Calu3 (cell line): ENCODE measurements around the gene PDCD6IP. TPM values are rescaled to one million over a fixed set of nuclear protein-coding genes. Genes with fewer than 3 reads are reported as not detected.

Source experiments
- BruUV-seq: library from RNA; stranded (reverse); fragments of 400-500 nt; replicated peaks from 2 replicates; lab custom pipeline; 2021; lab: Mats Ljungman, UMichigan
- CTCF ChIA-PET: fragments of 300-600 bp; sonication (Branson Sonifier 250); formaldehyde crosslinking; loops from one replicate; lab custom pipeline; 2022; ENCODE audit warnings: antibody characterized with exemption; lab: Charles Lee
- DNase-seq: peaks from one replicate; pipeline ENCODE4 v3.0.0; 2022
- H3K27ac Mint-ChIP-seq: one replicate; pipeline ENCODE4 v1.8.0; 2022; ENCODE audit warnings: mixed read lengths; ENCODE audit not compliant: unreplicated experiment
- H3K27me3 Mint-ChIP-seq: one replicate; pipeline ENCODE4 v1.8.0; 2022; ENCODE audit warnings: mixed read lengths; ENCODE audit not compliant: unreplicated experiment
- H3K36me3 Mint-ChIP-seq: one replicate; pipeline ENCODE4 v1.8.0; 2022; ENCODE audit warnings: mild to moderate bottlenecking, moderate library complexity, mixed read lengths; ENCODE audit not compliant: insufficient read depth, unreplicated experiment
- H3K4me1 Mint-ChIP-seq: one replicate; pipeline ENCODE4 v1.8.0; 2022; ENCODE audit warnings: mild to moderate bottlenecking, low read depth, mixed read lengths; ENCODE audit not compliant: unreplicated experiment
- H3K4me3 Mint-ChIP-seq: one replicate; pipeline ENCODE4 v1.8.0; 2022; ENCODE audit warnings: mild to moderate bottlenecking, low read depth, moderate library complexity, mixed read lengths; ENCODE audit not compliant: unreplicated experiment
- H3K9me3 Mint-ChIP-seq: one replicate; pipeline ENCODE4 v1.8.0; 2022; ENCODE audit warnings: low read depth, mixed read lengths; ENCODE audit not compliant: unreplicated experiment
- CTCF ChIP-seq: fragments of 200-600 bp; IDR thresholded peaks from one replicate; pipeline ENCODE4 v1.8.0; 2022; ENCODE audit warnings: antibody characterized with exemption; ENCODE audit not compliant: unreplicated experiment
- intact Hi-C: fragments of 100-400 bp; cut with micrococcal nuclease; formaldehyde crosslinking; loops from one replicate; pipeline ENCODE4 v1.10.0; 2022; ENCODE audit not compliant: unreplicated experiment
- total RNA-seq: library from RNA; stranded (reverse); gene quantifications from 2 replicates; pipeline ENCODE4 v1.2.3, GENCODE V29; 2022

The PDCD6IP gene
- total RNA-seq, 1 experiment from 2014 or later: 213 TPM

GRCh38 chr3:33901862-33902563 lies 103.6 kb downstream of the PDCD6IP start:
- no peaks in the 10 kb centered on the region for H3K4me1 Mint-ChIP-seq
- intact Hi-C loops: no loop called here
- H3K27ac Mint-ChIP-seq: no peak overlapping the region
- no peaks in the 10 kb centered on the region for H3K27me3 Mint-ChIP-seq
- H3K9me3 Mint-ChIP-seq: peaks cover 3% of the 10 kb centered on the region
- no peak overlapping the region for H3K4me3 Mint-ChIP-seq
- no peak for TF ChIP-seq CTCF
- CTCF ChIA-PET: no interaction called here
- no peak for DNase-seq
- no peaks in the 10 kb centered on the region for H3K36me3 Mint-ChIP-seq
- BruUV-seq: no TSS peak

- H3K36me3 Mint-ChIP-seq: no peaks in the 10 kb centered on the region
Observed at GRCh38 chr3:33904730-33905129, 106.3 kb downstream of the PDCD6IP start.

GRCh38 chr3:33908250-33908851 lies 109.9 kb downstream of the PDCD6IP start:
- CTCF ChIA-PET: no interaction called here
- Mint-ChIP-seq H3K9me3 (no peaks in the 10 kb centered on the region), H3K36me3 (no peaks in the 10 kb centered on the region)

More at GRCh38 chr3:33904730-33905129, 106.3 kb downstream of the PDCD6IP start:
- CTCF ChIA-PET: no interaction called here
- TF ChIP-seq CTCF: no peak
- H3K27me3 Mint-ChIP-seq: no peaks in the 10 kb centered on the region
- no peaks in the 10 kb centered on the region for H3K9me3 Mint-ChIP-seq
- intact Hi-C loops: no loop called here
- BruUV-seq: no TSS peak
- no peaks in the 10 kb centered on the region for H3K4me1 Mint-ChIP-seq
- no peak for DNase-seq
- no peak overlapping the region for H3K27ac Mint-ChIP-seq
- no peak overlapping the region for H3K4me3 Mint-ChIP-seq

GRCh38 chr3:33909547-33909946 lies 111.1 kb downstream of the PDCD6IP start:
- CTCF ChIA-PET: no interaction called here
- BruUV-seq: no TSS peak
- H3K9me3 Mint-ChIP-seq: no peaks in the 10 kb centered on the region
- H3K36me3 Mint-ChIP-seq: no peaks in the 10 kb centered on the region
- TF ChIP-seq CTCF: no peak
- no peaks in the 10 kb centered on the region for H3K27me3 Mint-ChIP-seq
- intact Hi-C loops: no loop called here
- no peak for DNase-seq
- H3K4me1 Mint-ChIP-seq: no peaks in the 10 kb centered on the region
- no peak overlapping the region for H3K27ac Mint-ChIP-seq
- H3K4me3 Mint-ChIP-seq: no peak overlapping the region

More at GRCh38 chr3:33908250-33908851, 109.9 kb downstream of the PDCD6IP start:
- Mint-ChIP-seq H3K27ac (no peak overlapping the region), H3K27me3 (no peaks in the 10 kb centered on the region), H3K4me1 (no peaks in the 10 kb centered on the region), H3K4me3 (no peak overlapping the region)
- intact Hi-C loops: no loop called here
- DNase-seq: no peak
- no TSS peak for BruUV-seq
- no peak for TF ChIP-seq CTCF
